HCT116 (cell line): ENCODE data around the gene SECISBP2L. TPM values are rescaled to one million over a fixed set of nuclear protein-coding genes. Genes with fewer than 3 reads are reported as not detected.

Experiments used
- ATAC-seq: fragments of 200-7000 bp; cut with Tn5 transposase; 2 replicates; pipeline ENCODE4 v1.9.1; 2020; ENCODE audit warnings: mild to moderate bottlenecking, moderate library complexity
- BruUV-seq: library from RNA; stranded (reverse); fragments of 400-500 nt; replicated peaks from 2 replicates; lab custom pipeline; 2021; lab: Mats Ljungman, UMichigan
- CTCF ChIA-PET: fragments of 300-600 bp; sonication (Branson Sonifier 250); formaldehyde crosslinking; loops from one replicate; lab custom pipeline; 2021; ENCODE audit warnings: antibody characterized with exemption; lab: Charles Lee
- POLR2A ChIA-PET: fragments of 300-600, 350-600 bp; sonication (Branson Sonifier 250); formaldehyde crosslinking; loops from one replicate; lab custom pipeline; 2021; ENCODE audit warnings: antibody characterized with exemption; lab: Charles Lee
- RAD21 ChIA-PET, 2 experiments: fragments of 300-600 bp; sonication (Branson Sonifier 250); formaldehyde crosslinking; loops; one replicate each; lab custom pipeline; 2023; ENCODE audit warnings: low total read pairs in 2 of 2; ENCODE audit not compliant: uncharacterized antibody in 2 of 2, unreplicated experiment in 2 of 2, low non-redundant PET in 1 of 2; lab: Charles Lee
- DNase-seq: peaks from one replicate; pipeline ENCODE4 v3.0.0-alpha.2; 2010; ENCODE audit warnings: low read depth, low spot score
- H2AFZ ChIP-seq: fragments of 200-600 bp; shearing (Covaris generic), sonication (generic); 2 replicates; pipeline ENCODE4 v1.6.1; 2017; ENCODE audit warnings: low read depth, mixed run types, mixed read lengths, antibody characterized with exemption, low read length; ENCODE audit not compliant: poor library complexity, severe bottlenecking
- H3K27ac ChIP-seq: 2 replicates; pipeline ENCODE4 v1.5.1; 2012; ENCODE audit warnings: low read depth, low read length
- H3K27me3 ChIP-seq: fragments of 200-600 bp; sonication (generic); 2 replicates; pipeline ENCODE4 v1.6.1; 2016; ENCODE audit warnings: mixed run types, low read length, mixed read lengths; ENCODE audit not compliant: insufficient read depth
- H3K36me3 ChIP-seq, 2 experiments: fragments of 200-500 bp in 1 of 2; fragments of 200-600 bp in 1 of 2; sonication (Bioruptor generic) in 1 of 2; sonication (generic) in 1 of 2; 2 replicates each; pipeline versions ENCODE4 v1.5.1 to v1.6.1; 2014 to 2016; ENCODE audit warnings: low read length in 2 of 2, inconsistent platforms in 1 of 2, mixed read lengths in 1 of 2, mixed run types in 1 of 2; ENCODE audit not compliant: insufficient read depth in 2 of 2, control insufficient read depth in 1 of 2
- H3K4me1 ChIP-seq, 2 experiments: fragments of 200-600 bp in 1 of 2; sonication (generic) in 1 of 2; 2 replicates each; pipeline versions ENCODE4 v1.5.1 to v1.6.1; 2012 to 2017; ENCODE audit warnings: low read length in 2 of 2, inconsistent platforms in 1 of 2, mild to moderate bottlenecking in 1 of 2, mixed read lengths in 1 of 2, mixed run types in 1 of 2, moderate library complexity in 1 of 2; ENCODE audit not compliant: insufficient read depth in 2 of 2, control insufficient read depth in 1 of 2
- H3K4me2 ChIP-seq: fragments of 200-600 bp; sonication (generic); 2 replicates; pipeline ENCODE4 v1.6.1; 2017; ENCODE audit warnings: mixed run types, low read length, mixed read lengths
- H3K4me3 ChIP-seq, 2 experiments: fragments of 200-600 bp in 1 of 2; sonication (generic) in 1 of 2; replicated peaks in 1 of 2; 2 replicates each; pipeline ENCODE4 v1.5.1; 2011 to 2016; ENCODE audit warnings: low read length in 2 of 2, control low read depth in 1 of 2, low read depth in 1 of 2, mild to moderate bottlenecking in 1 of 2, mixed read lengths in 1 of 2, mixed run types in 1 of 2
- H3K79me2 ChIP-seq: fragments of 200-600 bp; sonication (generic); 2 replicates; pipeline ENCODE4 v1.6.1; 2017; ENCODE audit warnings: mild to moderate bottlenecking, mixed run types, low read length, moderate library complexity, mixed read lengths; ENCODE audit not compliant: insufficient read depth
- H3K9ac ChIP-seq: fragments of 200-600 bp; sonication (generic); 2 replicates; pipeline ENCODE4 v1.6.1; 2016; ENCODE audit warnings: low read length, mixed read lengths
- H3K9me2 ChIP-seq: fragments of 200-600 bp; sonication (generic), shearing (Covaris generic); 2 replicates; pipeline ENCODE4 v1.6.1; 2017; ENCODE audit warnings: mixed run types, mild to moderate bottlenecking, moderate library complexity; ENCODE audit not compliant: insufficient read depth
- H3K9me3 ChIP-seq, 2 experiments: fragments of 200-500 bp in 1 of 2; fragments of 200-600 bp in 1 of 2; sonication (Bioruptor generic) in 1 of 2; sonication (generic) in 1 of 2; 2 replicates each; pipeline ENCODE4 v1.6.1; 2014 to 2017; ENCODE audit warnings: low read length in 2 of 2, mixed read lengths in 2 of 2, inconsistent platforms in 1 of 2, low read depth in 1 of 2, mild to moderate bottlenecking in 1 of 2, mixed run types in 1 of 2, moderate library complexity in 1 of 2; ENCODE audit not compliant: control insufficient read depth in 1 of 2, insufficient read depth in 1 of 2
- H4K20me1 ChIP-seq: fragments of 200-600 bp; sonication (generic), shearing (Covaris generic); 2 replicates; pipeline ENCODE4 v1.6.1; 2017; ENCODE audit warnings: mixed run types, mild to moderate bottlenecking, moderate library complexity; ENCODE audit not compliant: insufficient read depth
- CBX3 ChIP-seq: IDR thresholded peaks from 2 replicates; pipeline ENCODE4 v1.6.1; 2012; ENCODE audit warnings: low read depth
- CEBPB ChIP-seq: IDR thresholded peaks from 2 replicates; pipeline ENCODE4 v1.6.1; 2012; ENCODE audit warnings: low read depth
- CTCF ChIP-seq, 3 experiments: fragments of 200-600 bp in 1 of 3; sonication (generic) in 1 of 3; IDR thresholded peaks in 2 of 3; conservative IDR thresholded peaks in 1 of 3; 2 replicates each; pipeline ENCODE4 v1.5.1; 2012 to 2017; ENCODE audit warnings: low read depth in 2 of 3, low read length in 2 of 3, antibody characterized with exemption in 1 of 3, borderline replicate concordance in 1 of 3, control low read depth in 1 of 3, mild to moderate bottlenecking in 1 of 3, mixed read lengths in 1 of 3, mixed run types in 1 of 3, moderate library complexity in 1 of 3; ENCODE audit not compliant: insufficient read depth in 1 of 3
- EGR1 ChIP-seq: IDR thresholded peaks from 2 replicates; pipeline ENCODE4 v1.6.1; 2012; ENCODE audit warnings: low read depth
- ELF1 ChIP-seq: IDR thresholded peaks from 2 replicates; pipeline ENCODE4 v1.6.1; 2012; ENCODE audit warnings: low read depth, borderline replicate concordance
- FOSL1 ChIP-seq: IDR thresholded peaks from 2 replicates; pipeline ENCODE4 v1.6.1; 2012; ENCODE audit warnings: low read depth
- JUND ChIP-seq: IDR thresholded peaks from 2 replicates; pipeline ENCODE4 v1.6.1; 2012
- POLR2A ChIP-seq: IDR thresholded peaks from 2 replicates; pipeline ENCODE4 v1.7.0; 2011; ENCODE audit warnings: borderline replicate concordance; ENCODE audit not compliant: insufficient read depth, insufficient read length; ENCODE audit errors: extremely low read depth
- REST ChIP-seq: IDR thresholded peaks from 2 replicates; pipeline ENCODE4 v1.6.1; 2012; ENCODE audit warnings: low read depth
- SIN3A ChIP-seq: IDR thresholded peaks from 2 replicates; pipeline ENCODE4 v1.6.1; 2012; ENCODE audit warnings: low read depth
- TCF7L2 ChIP-seq: IDR thresholded peaks from 2 replicates; pipeline ENCODE4 v1.7.0; 2011; ENCODE audit warnings: borderline replicate concordance, inconsistent platforms; ENCODE audit not compliant: insufficient read depth, insufficient read length; ENCODE audit errors: extremely low read depth
- YY1 ChIP-seq: IDR thresholded peaks from 2 replicates; pipeline ENCODE4 v1.6.1; 2011; ENCODE audit warnings: low read length, low read depth, moderate library complexity, mild to moderate bottlenecking; ENCODE audit not compliant: insufficient replicate concordance; ENCODE audit errors: extremely low read depth
- ZFX ChIP-seq: fragments of 450-650 bp; IDR thresholded peaks from 2 replicates; pipeline ENCODE4 v1.6.1; 2017
- ZNF274 ChIP-seq: fragments of 200-500 bp; sonication (Bioruptor generic); IDR thresholded peaks from 2 replicates; pipeline ENCODE4 v1.6.1; 2014; ENCODE audit warnings: mild to moderate bottlenecking, low read depth, low read length, inconsistent platforms
- intact Hi-C: fragments of 100-400 bp; cut with micrococcal nuclease; formaldehyde crosslinking; loops from 2 replicates; pipeline ENCODE4 v1.10.0; 2022
- total RNA-seq: library from RNA; stranded (reverse); gene quantifications from one replicate; pipeline ENCODE4 v1.2.1, GENCODE V29; 2021; ENCODE audit not compliant: unreplicated experiment
- TF ChIP-seq, protein P1 (sequence below): IDR thresholded peaks from 2 replicates; pipeline ENCODE4 v1.6.1; 2012
- TF ChIP-seq, protein P2 (sequence below): IDR thresholded peaks from 2 replicates; pipeline ENCODE4 v1.6.1; 2011; ENCODE audit warnings: mild to moderate bottlenecking, low read length, moderate library complexity; ENCODE audit not compliant: insufficient replicate concordance; ENCODE audit errors: extremely low read depth
- TF ChIP-seq, protein P3 (sequence below): IDR thresholded peaks from 2 replicates; pipeline ENCODE4 v1.6.1; 2012

The SECISBP2L gene
- total RNA-seq, 1 experiment from 2014 or later = 22.9 TPM

DNA sequence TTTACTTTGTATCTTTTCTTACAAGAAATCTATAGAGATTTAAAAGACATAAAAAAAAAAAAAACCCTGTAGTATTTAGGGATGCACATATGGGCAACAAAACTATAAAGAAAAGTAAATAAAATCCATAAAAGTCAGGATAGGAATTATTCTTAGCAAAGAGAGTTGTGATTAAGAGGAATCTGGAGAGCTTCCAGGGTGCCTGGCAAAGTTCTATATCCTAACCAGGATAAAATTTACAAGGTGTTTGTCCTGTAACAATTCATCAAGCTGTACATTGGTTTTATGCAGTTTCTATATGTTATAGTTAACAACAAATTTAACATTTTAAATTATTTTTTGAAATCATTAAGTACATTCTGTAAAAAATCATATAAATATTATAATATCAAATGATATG, 7.9 kb downstream of the SECISBP2L start:
- peaks cover 0 to 3% of the 10 kb centered on the region in 2 experiments; a peak in 1 of 4 replicates for H3K36me3 ChIP-seq
- peaks cover 35% of the 10 kb centered on the region for H3K79me2 ChIP-seq
- H3K9ac ChIP-seq = no peak overlapping the region
- no peak for DNase-seq
- no peaks in the 10 kb centered on the region for H3K9me3 ChIP-seq
- TF ChIP-seq, protein P1, sequence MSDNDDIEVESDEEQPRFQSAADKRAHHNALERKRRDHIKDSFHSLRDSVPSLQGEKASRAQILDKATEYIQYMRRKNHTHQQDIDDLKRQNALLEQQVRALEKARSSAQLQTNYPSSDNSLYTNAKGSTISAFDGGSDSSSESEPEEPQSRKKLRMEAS = no peak
- TF ChIP-seq, protein P2, sequence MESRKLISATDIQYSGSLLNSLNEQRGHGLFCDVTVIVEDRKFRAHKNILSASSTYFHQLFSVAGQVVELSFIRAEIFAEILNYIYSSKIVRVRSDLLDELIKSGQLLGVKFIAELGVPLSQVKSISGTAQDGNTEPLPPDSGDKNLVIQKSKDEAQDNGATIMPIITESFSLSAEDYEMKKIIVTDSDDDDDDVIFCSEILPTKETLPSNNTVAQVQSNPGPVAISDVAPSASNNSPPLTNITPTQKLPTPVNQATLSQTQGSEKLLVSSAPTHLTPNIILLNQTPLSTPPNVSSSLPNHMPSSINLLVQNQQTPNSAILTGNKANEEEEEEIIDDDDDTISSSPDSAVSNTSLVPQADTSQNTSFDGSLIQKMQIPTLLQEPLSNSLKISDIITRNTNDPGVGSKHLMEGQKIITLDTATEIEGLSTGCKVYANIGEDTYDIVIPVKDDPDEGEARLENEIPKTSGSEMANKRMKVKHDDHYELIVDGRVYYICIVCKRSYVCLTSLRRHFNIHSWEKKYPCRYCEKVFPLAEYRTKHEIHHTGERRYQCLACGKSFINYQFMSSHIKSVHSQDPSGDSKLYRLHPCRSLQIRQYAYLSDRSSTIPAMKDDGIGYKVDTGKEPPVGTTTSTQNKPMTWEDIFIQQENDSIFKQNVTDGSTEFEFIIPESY = no peak
- TF ChIP-seq FOSL1 (no peak), REST (no peak), JUND (no peak), SIN3A (no peak), POLR2A (no peak), CEBPB (no peak), TCF7L2 (no peak), YY1 (no peak), ZFX (no peak), ELF1 (no peak), CTCF (IDR thresholded peaks at IDR 0.05 in 2 of 3, conservative IDR thresholded peaks at IDR 0.05 in 1 of 3; ENCODE audit: borderline replicate concordance in 1 of 3, insufficient read depth in 1 of 3, low read depth in 2 of 3, low read length in 2 of 3) (no peak), CBX3 (no peak), ZNF274 (no peak), EGR1 (no peak)
- TF ChIP-seq, protein P3, sequence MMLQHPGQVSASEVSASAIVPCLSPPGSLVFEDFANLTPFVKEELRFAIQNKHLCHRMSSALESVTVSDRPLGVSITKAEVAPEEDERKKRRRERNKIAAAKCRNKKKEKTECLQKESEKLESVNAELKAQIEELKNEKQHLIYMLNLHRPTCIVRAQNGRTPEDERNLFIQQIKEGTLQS = no peak
- H4K20me1 ChIP-seq = no peaks in the 10 kb centered on the region
- no peaks in the 10 kb centered on the region for H3K27me3 ChIP-seq
- no peak overlapping the region for H3K4me2 ChIP-seq
- no peak overlapping the region for H2AFZ ChIP-seq
- no peak overlapping the region for H3K4me3 ChIP-seq
- H3K9me2 ChIP-seq = no peaks in the 10 kb centered on the region
- peaks cover 0 to 8% of the 10 kb centered on the region in 2 experiments; a peak in 2 of 4 replicates for H3K4me1 ChIP-seq
- ATAC-seq = no peak
- intact Hi-C loops = no loop called here
- RAD21 ChIA-PET = no interaction called here
- H3K27ac ChIP-seq = no peak overlapping the region
- POLR2A ChIA-PET = no interaction called here
- CTCF ChIA-PET = interaction anchor here (1.2 kb wide), 1 partner anchor 63 kb away, joined by 3 read pairs; no protein-coding TSS in a partner anchor
- BruUV-seq = no TSS peak
